Right atrium auricular region (tissue), 2 donors: ENCODE measurements around the gene PPP2R5B. TPM values are rescaled to one million over a fixed set of nuclear protein-coding genes. Genes with fewer than 3 reads are reported as not detected.

Experiments
- DNase-seq: peaks from one replicate; pipeline ENCODE4 v3.0.0-alpha.2; 2019; ENCODE audit warnings: low spot score
- H3K27ac ChIP-seq, 2 donors: fragments of 200-600 bp; sonication (generic); 1 replicate in 1 of 2; 2 replicates in 1 of 2; pipeline ENCODE4 v1.5.1; 2016 to 2019
- H3K27me3 ChIP-seq, 2 donors: fragments of 200-600 bp; sonication (generic); one replicate each; pipeline versions ENCODE4 v1.5.1 to v1.6.0; 2017 to 2019
- H3K36me3 ChIP-seq: fragments of 200-600 bp; sonication (generic); one replicate; pipeline ENCODE4 v1.5.1; 2016
- H3K4me1 ChIP-seq, 2 donors: fragments of 200-600 bp; sonication (generic); one replicate each; pipeline versions ENCODE4 v1.5.1 to v1.6.0; 2017 to 2019
- H3K4me3 ChIP-seq, 2 donors: fragments of 200-600 bp; sonication (generic); 1 replicate in 1 of 2; 2 replicates in 1 of 2; pipeline ENCODE4 v1.5.1; 2017 to 2019; ENCODE audit warnings: mild to moderate bottlenecking in 1 of 2, moderate library complexity in 1 of 2
- H3K9me3 ChIP-seq, 2 donors: fragments of 200-600 bp; sonication (generic); one replicate each; pipeline ENCODE4 v1.5.1; 2019
- total RNA-seq, 2 donors: library from RNA; depleted of rRNA; stranded (reverse); fragments of >200 nt; gene quantifications; one replicate each; pipeline ENCODE4 v1.1.0, GENCODE V29; 2016
- TF ChIP-seq, protein P1 (sequence below), 2 donors: fragments of 200-600 bp; sonication (generic); IDR thresholded peaks; one replicate each; pipeline ENCODE4 v1.5.1; 2019; ENCODE audit warnings: antibody characterized with exemption in 2 of 2

Gene PPP2R5B
- total RNA-seq, 2 donors from 2014 or later = 21.5 to 23.0 TPM

DNA sequence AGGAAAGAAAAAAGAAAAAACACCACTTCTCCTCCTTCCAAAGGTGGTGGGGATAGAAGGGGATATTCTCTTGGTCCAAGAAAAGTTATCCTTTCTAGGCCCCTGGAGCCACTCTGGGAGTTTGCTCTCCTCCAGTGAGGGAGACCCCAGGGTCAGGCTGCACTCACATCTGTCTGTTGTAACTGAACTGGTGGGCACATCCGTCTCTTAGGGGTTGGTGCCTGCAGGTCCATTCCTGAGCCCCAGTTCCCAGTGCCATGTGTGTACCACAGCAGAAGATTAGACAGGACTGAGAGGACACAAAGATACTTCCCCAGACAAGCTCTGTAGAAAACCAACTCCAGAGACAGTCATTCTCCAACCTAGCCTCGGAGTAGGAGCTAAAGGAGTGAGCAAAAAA is 4.4 kb upstream of the PPP2R5B start:
- Histone ChIP-seq H3K4me3 (no peak overlapping the region), H3K9me3 (no peaks in the 10 kb centered on the region), H3K36me3 (no peaks in the 10 kb centered on the region), H3K27me3 (no peaks in the 10 kb centered on the region), H3K4me1 (peaks cover 0 to 42% of the 10 kb centered on the region in 2 donors), H3K27ac (no peak overlapping the region)
- TF ChIP-seq, protein P1, sequence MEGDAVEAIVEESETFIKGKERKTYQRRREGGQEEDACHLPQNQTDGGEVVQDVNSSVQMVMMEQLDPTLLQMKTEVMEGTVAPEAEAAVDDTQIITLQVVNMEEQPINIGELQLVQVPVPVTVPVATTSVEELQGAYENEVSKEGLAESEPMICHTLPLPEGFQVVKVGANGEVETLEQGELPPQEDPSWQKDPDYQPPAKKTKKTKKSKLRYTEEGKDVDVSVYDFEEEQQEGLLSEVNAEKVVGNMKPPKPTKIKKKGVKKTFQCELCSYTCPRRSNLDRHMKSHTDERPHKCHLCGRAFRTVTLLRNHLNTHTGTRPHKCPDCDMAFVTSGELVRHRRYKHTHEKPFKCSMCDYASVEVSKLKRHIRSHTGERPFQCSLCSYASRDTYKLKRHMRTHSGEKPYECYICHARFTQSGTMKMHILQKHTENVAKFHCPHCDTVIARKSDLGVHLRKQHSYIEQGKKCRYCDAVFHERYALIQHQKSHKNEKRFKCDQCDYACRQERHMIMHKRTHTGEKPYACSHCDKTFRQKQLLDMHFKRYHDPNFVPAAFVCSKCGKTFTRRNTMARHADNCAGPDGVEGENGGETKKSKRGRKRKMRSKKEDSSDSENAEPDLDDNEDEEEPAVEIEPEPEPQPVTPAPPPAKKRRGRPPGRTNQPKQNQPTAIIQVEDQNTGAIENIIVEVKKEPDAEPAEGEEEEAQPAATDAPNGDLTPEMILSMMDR (IDR thresholded peaks at IDR 0.05) = no peak
- no peak for DNase-seq

DNA sequence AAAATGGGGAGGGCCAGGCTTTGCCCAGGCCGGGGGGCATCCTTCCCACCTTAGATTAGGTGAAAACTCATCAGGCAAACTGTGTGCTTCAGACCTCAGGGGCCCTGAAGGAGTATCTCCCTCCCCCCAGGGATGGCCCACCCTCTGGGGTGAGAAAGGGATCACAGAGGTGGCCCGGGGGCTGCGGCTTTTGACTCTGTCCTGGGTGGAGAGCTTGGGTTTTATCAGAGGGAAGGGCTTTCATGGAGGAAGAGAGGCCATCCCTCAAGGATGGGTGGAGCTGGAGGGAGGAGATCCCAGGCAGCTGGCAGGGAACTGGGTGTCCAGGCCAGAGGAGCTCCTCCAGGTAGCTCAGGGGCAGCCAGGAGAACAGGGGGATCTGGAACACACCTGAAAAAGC is 3.1 kb upstream of the PPP2R5B start:
- Histone ChIP-seq H3K4me1 (peaks cover 0 to 42% of the 10 kb centered on the region in 2 donors), H3K27ac (no peak overlapping the region), H3K4me3 (no peak overlapping the region), H3K9me3 (no peaks in the 10 kb centered on the region), H3K27me3 (no peaks in the 10 kb centered on the region), H3K36me3 (no peaks in the 10 kb centered on the region)
- no peak for DNase-seq
- TF ChIP-seq, protein P1 (IDR thresholded peaks at IDR 0.05) = no peak

DNA sequence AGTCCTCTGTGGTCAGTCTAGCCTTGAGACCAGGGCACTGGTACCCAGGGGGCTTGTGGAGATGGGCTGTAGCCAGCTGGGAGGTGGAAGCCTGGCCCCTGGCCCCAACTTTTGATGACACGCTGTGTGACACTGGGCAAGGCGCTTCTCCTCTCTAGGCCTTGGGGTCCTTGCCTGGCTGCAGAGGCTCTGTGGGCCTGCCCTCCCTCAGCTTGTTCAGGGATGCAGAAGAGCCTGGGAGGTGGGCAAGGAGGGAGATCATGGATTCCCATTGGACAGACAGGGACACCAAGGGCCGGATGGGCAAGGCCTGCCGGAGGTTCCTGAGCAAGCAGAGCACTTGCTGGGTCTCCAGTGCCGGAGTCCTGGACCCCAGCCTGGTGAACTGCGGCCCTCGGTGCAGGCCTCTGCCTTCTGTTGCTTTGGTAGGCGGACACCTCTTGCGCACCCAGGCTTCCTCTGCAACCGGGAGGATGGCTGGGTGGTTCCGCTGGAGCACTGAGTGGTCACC is 1.3 kb upstream of the PPP2R5B start:
- no peaks in the 10 kb centered on the region for H3K9me3 ChIP-seq
- no peaks in the 10 kb centered on the region for H3K27me3 ChIP-seq
- peak overlapping the region; percentile 97 to 98 for H3K27ac ChIP-seq
- H3K36me3 ChIP-seq = peaks cover 13% of the 10 kb centered on the region
- no peak for DNase-seq
- TF ChIP-seq, protein P1 (IDR thresholded peaks at IDR 0.05) = no peak
- peaks cover 0 to 39% of the 10 kb centered on the region in 2 donors for H3K4me1 ChIP-seq
- H3K4me3 ChIP-seq = peak overlapping the region in 1 of 2 donors; percentile 96

DNA sequence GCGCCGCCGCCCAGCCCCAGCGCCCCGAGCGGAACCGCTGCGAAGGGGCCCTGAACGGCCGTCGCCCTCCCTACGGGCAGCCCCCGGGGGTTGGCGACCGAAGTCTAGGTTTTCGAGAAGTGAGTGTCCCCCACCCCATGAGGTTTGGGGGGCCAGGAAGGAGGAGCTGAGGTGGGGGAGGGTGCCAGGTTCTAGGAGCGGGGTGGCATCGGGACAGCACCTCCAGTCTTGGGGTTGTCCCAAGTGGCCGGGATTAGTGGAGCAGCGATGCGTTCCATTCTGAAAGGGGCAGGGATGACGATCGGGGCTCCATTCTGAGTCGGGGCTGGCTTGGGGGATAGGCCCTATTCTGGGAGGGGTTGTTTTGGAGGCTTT is 408 bp downstream of the PPP2R5B start:
- H3K36me3 ChIP-seq = peaks cover 30% of the 10 kb centered on the region
- no peak for DNase-seq
- H3K9me3 ChIP-seq = no peaks in the 10 kb centered on the region
- H3K27me3 ChIP-seq = no peaks in the 10 kb centered on the region
- peaks cover 0 to 26% of the 10 kb centered on the region in 2 donors for H3K4me1 ChIP-seq
- TF ChIP-seq, protein P1 (IDR thresholded peaks at IDR 0.05) = no peak
- peak overlapping the region; percentile 97 to 98 for H3K27ac ChIP-seq
- peak overlapping the region; percentile 95 to 96 for H3K4me3 ChIP-seq

DNA sequence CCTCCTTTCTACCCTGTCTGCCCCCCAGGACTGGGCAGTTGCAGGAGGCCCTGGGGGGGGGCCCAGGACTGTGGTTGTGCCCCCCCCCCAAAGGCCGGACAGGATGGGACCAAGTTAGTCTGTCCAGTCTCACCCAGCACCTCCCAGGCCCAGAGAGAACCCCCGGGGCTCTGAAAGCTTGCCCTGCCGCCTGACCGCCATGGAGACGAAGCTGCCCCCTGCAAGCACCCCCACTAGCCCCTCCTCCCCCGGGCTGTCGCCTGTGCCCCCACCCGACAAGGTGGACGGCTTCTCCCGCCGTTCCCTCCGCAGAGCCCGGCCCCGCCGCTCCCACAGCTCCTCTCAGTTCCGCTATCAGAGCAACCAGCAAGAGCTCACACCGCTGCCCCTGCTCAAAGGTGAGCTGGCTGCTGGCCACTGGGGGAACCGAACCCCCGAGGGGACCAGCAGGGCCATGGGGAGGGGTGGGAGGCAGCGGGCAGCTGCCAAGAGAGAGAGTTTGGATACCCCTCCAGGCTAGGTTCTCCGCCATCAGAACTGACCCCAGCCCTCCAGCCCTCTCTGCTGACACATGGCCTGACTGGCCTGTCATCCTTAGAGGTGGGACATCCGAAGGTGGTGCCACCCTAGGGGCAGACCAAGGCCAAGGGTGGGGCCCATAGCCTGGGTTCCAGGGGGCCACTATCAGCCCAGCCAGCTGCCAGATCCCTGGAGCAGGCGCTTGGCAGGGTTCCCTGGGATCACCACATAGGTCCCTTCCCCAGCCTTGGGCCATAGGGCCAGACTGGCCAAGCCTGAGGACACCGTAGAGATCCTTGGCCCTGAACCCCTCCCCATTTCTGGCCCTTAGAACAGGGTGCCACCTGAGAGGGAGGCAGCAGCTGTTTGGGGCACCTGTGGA is 1.3 kb downstream of the PPP2R5B start:
- H3K27ac ChIP-seq = peak overlapping the region in 1 of 2 donors; percentile 98
- no peak for DNase-seq
- peak overlapping the region; percentile 95 to 96 for H3K4me3 ChIP-seq

More for the DNA sequence above, 1.3 kb downstream of the PPP2R5B start:
- TF ChIP-seq, protein P1 (IDR thresholded peaks at IDR 0.05) = no peak
- H3K4me1 ChIP-seq = peaks cover 0 to 26% of the 10 kb centered on the region in 2 donors
- peaks cover 39% of the 10 kb centered on the region for H3K36me3 ChIP-seq
- no peaks in the 10 kb centered on the region for H3K27me3 ChIP-seq
- no peaks in the 10 kb centered on the region for H3K9me3 ChIP-seq
